RWPE2 (cell line): ENCODE measurements around the gene TFDP2.
"Not testable (repeated sequence)": the region's sequence is repeated elsewhere in the genome, so short reads cannot be mapped to it uniquely, and the experiment has no call there.

ENCODE experiments used
- ATAC-seq: fragments of 200-7000 bp; cut with Tn5 transposase; 3 replicates; pipeline ENCODE4 v1.9.1; 2021; ENCODE audit warnings: low read depth
- DNase-seq: peaks from one replicate; pipeline ENCODE4 v3.0.0-alpha.2; 2020; ENCODE audit warnings: low spot score
- H3K27ac ChIP-seq: fragments of 450-650 bp; 2 replicates; pipeline ENCODE4 v1.5.1; 2017; ENCODE audit warnings: mild to moderate bottlenecking; ENCODE audit not compliant: poor library complexity, severe bottlenecking
- H3K27me3 ChIP-seq: fragments of 250-450 bp; sonication (Bioruptor Pico); 2 replicates; pipeline ENCODE4 v1.5.1; 2021; ENCODE audit warnings: mild to moderate bottlenecking, moderate library complexity; ENCODE audit not compliant: insufficient read depth, poor library complexity, severe bottlenecking
- H3K36me3 ChIP-seq: fragments of 250-450 bp; sonication (Bioruptor Pico); 2 replicates; pipeline ENCODE4 v1.5.1; 2020; ENCODE audit warnings: low read depth, mild to moderate bottlenecking, moderate library complexity
- H3K4me1 ChIP-seq: fragments of 250-450 bp; sonication (Bioruptor Pico); 2 replicates; pipeline ENCODE4 v1.5.1; 2021; ENCODE audit warnings: mild to moderate bottlenecking, moderate library complexity; ENCODE audit not compliant: insufficient read depth, poor library complexity, severe bottlenecking
- H3K4me3 ChIP-seq: fragments of 250-450 bp; sonication (Bioruptor Pico); 2 replicates; pipeline ENCODE4 v1.5.1; 2021; ENCODE audit warnings: mild to moderate bottlenecking, moderate library complexity; ENCODE audit not compliant: severe bottlenecking
- H3K9me3 ChIP-seq: fragments of 250-450 bp; sonication (Bioruptor Pico); 2 replicates; pipeline ENCODE4 v1.5.1; 2021; ENCODE audit warnings: mild to moderate bottlenecking, moderate library complexity; ENCODE audit not compliant: severe bottlenecking
- CTCF ChIP-seq: fragments of 450-650 bp; IDR thresholded peaks from one replicate; pipeline ENCODE4 v1.5.1; 2017; ENCODE audit warnings: mild to moderate bottlenecking, moderate library complexity; ENCODE audit not compliant: poor library complexity, severe bottlenecking

TFDP2 gene

GRCh38 chr3:142087676-142088075 lies 61.7 kb downstream of the TFDP2 start:
- ATAC-seq (peak; percentile 97), DNase-seq (no peak)
- peak overlapping the region; percentile 88 for H3K27ac ChIP-seq
- no peak for TF ChIP-seq CTCF
- peaks cover 16% of the 10 kb centered on the region for H3K4me1 ChIP-seq
- H3K27me3 ChIP-seq, result no peaks in the 10 kb centered on the region
- H3K4me3 ChIP-seq, result no peak overlapping the region
- no peaks in the 10 kb centered on the region for H3K36me3 ChIP-seq
- H3K9me3 ChIP-seq, result no peaks in the 10 kb centered on the region

GRCh38 chr3:142086581-142087090 lies 62.7 kb downstream of the TFDP2 start:
- no peak for DNase-seq
- Histone ChIP-seq H3K4me1 (peaks cover 16% of the 10 kb centered on the region), H3K36me3 (no peaks in the 10 kb centered on the region), H3K27me3 (no peaks in the 10 kb centered on the region), H3K9me3 (no peaks in the 10 kb centered on the region), H3K27ac (peak overlapping the region; percentile 88), H3K4me3 (no peak overlapping the region)
- ATAC-seq, result no peak
- TF ChIP-seq CTCF, result no peak

- ATAC-seq (no peak), DNase-seq (no peak)
- no peaks in the 10 kb centered on the region for H3K9me3 ChIP-seq
- no peaks in the 10 kb centered on the region for H3K27me3 ChIP-seq
- H3K27ac ChIP-seq, result no peak overlapping the region
- no peak for TF ChIP-seq CTCF
- no peak overlapping the region for H3K4me3 ChIP-seq
- no peaks in the 10 kb centered on the region for H3K4me1 ChIP-seq
- H3K36me3 ChIP-seq, result no peaks in the 10 kb centered on the region
These were observed 68.2 kb downstream of the TFDP2 start for GRCh38 chr3:142081178-142081577.

- no peak for DNase-seq
- Histone ChIP-seq H3K36me3 (no peaks in the 10 kb centered on the region), H3K4me1 (no peaks in the 10 kb centered on the region), H3K27me3 (no peaks in the 10 kb centered on the region), H3K9me3 (no peaks in the 10 kb centered on the region), H3K27ac (no peak overlapping the region), H3K4me3 (no peak overlapping the region)
- no peak for TF ChIP-seq CTCF
- ATAC-seq, result no peak
These were observed 71.4 kb downstream of the TFDP2 start for GRCh38 chr3:142077859-142078500.

- no peak for DNase-seq
- Histone ChIP-seq H3K27me3 (no peaks in the 10 kb centered on the region), H3K4me1 (no peaks in the 10 kb centered on the region)
These were observed 72.0 kb downstream of the TFDP2 start for GRCh38 chr3:142077155-142077858.

GRCh38 chr3:142075656-142076055 lies 73.7 kb downstream of the TFDP2 start:
- H3K27me3 ChIP-seq, H3K27ac ChIP-seq, H3K4me3 ChIP-seq, ATAC-seq, H3K9me3 ChIP-seq, H3K36me3 ChIP-seq, H3K4me1 ChIP-seq, DNase-seq: not testable (repeated sequence)

More at GRCh38 chr3:142077155-142077858, 72.0 kb downstream of the TFDP2 start:
- no peaks in the 10 kb centered on the region for H3K36me3 ChIP-seq
- TF ChIP-seq CTCF, result no peak
- no peak overlapping the region for H3K4me3 ChIP-seq
- H3K9me3 ChIP-seq, result no peaks in the 10 kb centered on the region
- no peak overlapping the region for H3K27ac ChIP-seq
- ATAC-seq, result no peak
